H1 (cell line): ENCODE data around the gene SIPA1L3. TPM values are rescaled to one million over a fixed set of nuclear protein-coding genes. Genes with fewer than 3 reads are reported as not detected.

Source experiments
- CTCF ChIA-PET: fragments of 300-600 bp; sonication (Branson Sonifier 250); formaldehyde crosslinking; loops from one replicate; lab custom pipeline; 2021; ENCODE audit not compliant: partially characterized antibody; lab: Charles Lee
- POLR2A ChIA-PET: fragments of 300-600 bp; sonication (Branson Sonifier 250); formaldehyde crosslinking; loops from one replicate; lab custom pipeline; 2021; ENCODE audit warnings: inconsistent platforms; ENCODE audit not compliant: partially characterized antibody; lab: Charles Lee
- DNase-seq, 2 experiments: peaks; one replicate each; pipeline versions ENCODE4 v3.0.0 to v3.0.0-alpha.2; 2010 to 2022; ENCODE audit warnings: low spot score in 2 of 2, low read depth in 1 of 2, mixed read lengths in 1 of 2
- FAIRE-seq: peaks from 2 replicates; lab custom pipeline; 2011; peaks lifted over from hg19 to GRCh38; lab: Jason Lieb, UNC
- H2AFZ ChIP-seq: 2 replicates; pipeline ENCODE4 v1.8.1; 2012; ENCODE audit warnings: low read length, inconsistent platforms
- H2AK5ac ChIP-seq: 2 replicates; pipeline ENCODE4 v1.6.1; 2013; ENCODE audit warnings: low read depth, low read length
- H2BK120ac ChIP-seq: replicated peaks from 2 replicates; pipeline ENCODE3; 2013; ENCODE audit warnings: low read depth, low read length, inconsistent platforms
- H2BK12ac ChIP-seq: 2 replicates; pipeline ENCODE4 v1.6.1; 2013; ENCODE audit warnings: low read depth, low read length
- H2BK15ac ChIP-seq: 2 replicates; pipeline ENCODE4 v1.6.1; 2013; ENCODE audit warnings: low read length
- H2BK20ac ChIP-seq: 2 replicates; pipeline ENCODE4 v1.6.1; 2013; ENCODE audit warnings: low read length
- H2BK5ac ChIP-seq: 2 replicates; pipeline ENCODE4 v1.6.1; 2013; ENCODE audit warnings: low read depth, low read length
- H3K14ac ChIP-seq: 2 replicates; pipeline ENCODE4 v1.6.1; 2013; ENCODE audit warnings: inconsistent platforms; ENCODE audit not compliant: insufficient read length
- H3K18ac ChIP-seq: 2 replicates; pipeline ENCODE4 v1.6.1; 2013; ENCODE audit warnings: low read length; ENCODE audit errors: extremely low read depth
- H3K23ac ChIP-seq: 2 replicates; pipeline ENCODE4 v1.6.1; 2013; ENCODE audit warnings: inconsistent platforms; ENCODE audit not compliant: insufficient read length
- H3K23me2 ChIP-seq: 2 replicates; pipeline ENCODE4 v1.6.1; 2013; ENCODE audit warnings: low read depth, low read length
- H3K27ac ChIP-seq: 2 replicates; pipeline ENCODE4 v1.6.1; 2011; ENCODE audit warnings: low read depth, low read length, inconsistent platforms
- H3K27me3 ChIP-seq, 4 experiments: replicated peaks in 1 of 4; 1 replicate in 1 of 4; 2 replicates in 3 of 4; pipeline versions ENCODE4 v1.6.1 to v1.8.1; 2011 to 2013; ENCODE audit warnings: low read length in 3 of 4, mild to moderate bottlenecking in 3 of 4, inconsistent platforms in 2 of 4, mixed read lengths in 2 of 4, moderate library complexity in 1 of 4; ENCODE audit not compliant: control insufficient read depth in 3 of 4, insufficient read depth in 3 of 4; ENCODE audit errors: extremely low read depth in 1 of 4
- H3K36me3 ChIP-seq, 4 experiments: 2 replicates each; pipeline versions ENCODE4 v1.6.1 to v1.8.1; 2011 to 2013; ENCODE audit warnings: mild to moderate bottlenecking in 4 of 4, low read length in 3 of 4, moderate library complexity in 2 of 4, control low read depth in 1 of 4, inconsistent platforms in 1 of 4; ENCODE audit not compliant: insufficient read depth in 4 of 4, control insufficient read depth in 2 of 4
- H3K4ac ChIP-seq: replicated peaks from 2 replicates; pipeline ENCODE3; 2013; ENCODE audit warnings: low read length, low read depth, mixed read lengths, inconsistent platforms; ENCODE audit not compliant: insufficient read length
- H3K4me1 ChIP-seq, 4 experiments: replicated peaks in 1 of 4; 1 replicate in 1 of 4; 2 replicates in 3 of 4; pipeline versions ENCODE4 v1.6.1 to v1.8.1; 2011 to 2013; ENCODE audit warnings: low read length in 3 of 4, inconsistent platforms in 2 of 4, mixed read lengths in 1 of 4; ENCODE audit not compliant: insufficient read depth in 4 of 4, control insufficient read depth in 3 of 4
- H3K4me2 ChIP-seq, 2 experiments: 2 replicates each; pipeline versions ENCODE4 v1.6.1 to v1.8.1; 2011 to 2013; ENCODE audit warnings: low read depth in 2 of 2, low read length in 2 of 2, control low read depth in 1 of 2, inconsistent platforms in 1 of 2, mild to moderate bottlenecking in 1 of 2; ENCODE audit not compliant: insufficient read depth in 1 of 2
- H3K4me3 ChIP-seq, 4 experiments: fragments of 200-600, 300-600 bp in 1 of 4; sonication (generic), shearing (Covaris generic), sonication (Bioruptor Twin) in 1 of 4; 2 replicates each; pipeline versions ENCODE4 v1.5.1 to v1.8.1; 2011 to 2016; ENCODE audit warnings: low read length in 4 of 4, low read depth in 3 of 4, control low read depth in 2 of 4, inconsistent platforms in 2 of 4, mild to moderate bottlenecking in 2 of 4, mixed read lengths in 1 of 4, moderate library complexity in 1 of 4; ENCODE audit not compliant: insufficient read depth in 2 of 4; ENCODE audit errors: extremely low read depth in 1 of 4
- H3K56ac ChIP-seq: replicated peaks from 2 replicates; pipeline ENCODE3; 2013; ENCODE audit warnings: low read depth, mild to moderate bottlenecking, mixed read lengths, low read length, inconsistent platforms; ENCODE audit not compliant: insufficient read length
- H3K79me1 ChIP-seq: 2 replicates; pipeline ENCODE4 v1.6.1; 2013; ENCODE audit warnings: low read depth, low read length, control low read depth
- H3K79me2 ChIP-seq, 2 experiments: 2 replicates each; pipeline versions ENCODE4 v1.6.1 to v1.8.1; 2012 to 2013; ENCODE audit warnings: low read length in 2 of 2, mild to moderate bottlenecking in 2 of 2, inconsistent platforms in 1 of 2; ENCODE audit not compliant: insufficient read depth in 2 of 2, control insufficient read depth in 1 of 2
- H3K9ac ChIP-seq, 4 experiments: replicated peaks in 1 of 4; 1 replicate in 1 of 4; 2 replicates in 3 of 4; pipeline versions ENCODE4 v1.6.1 to v1.8.1; 2011 to 2013; ENCODE audit warnings: low read depth in 3 of 4, low read length in 3 of 4, control low read depth in 2 of 4, mild to moderate bottlenecking in 2 of 4, moderate library complexity in 2 of 4, inconsistent platforms in 1 of 4; ENCODE audit errors: extremely low read depth in 1 of 4
- H3K9me3 ChIP-seq, 2 experiments: 2 replicates each; pipeline versions ENCODE4 v1.6.1 to v1.8.1; 2012 to 2013; ENCODE audit warnings: mild to moderate bottlenecking in 2 of 2, moderate library complexity in 2 of 2, control low read depth in 1 of 2, inconsistent platforms in 1 of 2, low read depth in 1 of 2, low read length in 1 of 2, mixed read lengths in 1 of 2; ENCODE audit not compliant: insufficient read depth in 2 of 2
- H4K20me1 ChIP-seq, 2 experiments: replicated peaks in 1 of 2; 2 replicates each; pipeline versions ENCODE3 to v1.8.1; 2011 to 2013; ENCODE audit warnings: inconsistent platforms in 2 of 2, low read length in 2 of 2, mild to moderate bottlenecking in 1 of 2; ENCODE audit not compliant: insufficient read depth in 2 of 2, control insufficient read depth in 1 of 2
- H4K5ac ChIP-seq: 2 replicates; pipeline ENCODE4 v1.6.1; 2013; ENCODE audit warnings: low read length, low read depth, mixed read lengths, inconsistent platforms; ENCODE audit not compliant: insufficient read length
- H4K8ac ChIP-seq: 2 replicates; pipeline ENCODE4 v1.8.0; 2013; ENCODE audit warnings: mild to moderate bottlenecking, moderate library complexity, low read length, inconsistent platforms; ENCODE audit not compliant: insufficient read depth; ENCODE audit errors: extremely low read depth
- H4K91ac ChIP-seq: replicated peaks from 2 replicates; pipeline ENCODE3; 2013; ENCODE audit warnings: low read length, mixed read lengths, inconsistent platforms; ENCODE audit not compliant: insufficient read length
- CBX5 ChIP-seq: fragments of 300-800, 300-1000 bp; sonication (generic); IDR thresholded peaks from 2 replicates; pipeline ENCODE4 v1.7.1; 2016; ENCODE audit warnings: antibody characterized with exemption, low read length, low read depth
- HDAC6 ChIP-seq: IDR thresholded peaks from one replicate; pipeline ENCODE4 v1.7.1; 2012; ENCODE audit warnings: low read depth, mild to moderate bottlenecking, inconsistent platforms, low read length, moderate library complexity
- JUND ChIP-seq: IDR thresholded peaks from 2 replicates; pipeline ENCODE4 v1.6.1; 2011; ENCODE audit warnings: mild to moderate bottlenecking, improper control_type of control experiment, low read length
- NANOG ChIP-seq: IDR thresholded peaks from 2 replicates; pipeline ENCODE4 v1.6.1; 2011; ENCODE audit warnings: low read length, low read depth, mild to moderate bottlenecking, inconsistent platforms; ENCODE audit not compliant: insufficient read depth, poor library complexity, severe bottlenecking
- RBBP5 ChIP-seq: IDR thresholded peaks from 2 replicates; pipeline ENCODE4 v1.7.1; 2012; ENCODE audit warnings: low read depth, mild to moderate bottlenecking, inconsistent platforms, low read length, moderate library complexity, borderline replicate concordance
- WGBS, 2 experiments: shearing (Covaris generic) in 1 of 2; methylation state at CpG; one replicate each; pipeline versions ENCODE4 v1.1.6 to v1.1.7; 2013 to 2015; ENCODE audit warnings: low lambda C conversion rate in 2 of 2, mixed read lengths in 2 of 2, inconsistent platforms in 1 of 2, low coverage in 1 of 2, missing lambda C conversion rate in 1 of 2; ENCODE audit not compliant: insufficient replicate concordance in 2 of 2, insufficient coverage in 1 of 2, insufficient read length in 1 of 2; ENCODE audit errors: extremely low coverage in 1 of 2, missing lambda C conversion rate in 1 of 2; 5-methylcytosine and 5-hydroxymethylcytosine counted together
- polyA plus RNA-seq, 7 experiments: library from polyadenylated mRNA; depleted of rRNA in 3 of 7; stranded (reverse) in 5 of 7; unstranded in 2 of 7; fragments of >200 nt in 5 of 7; fragments of 200-250 nt in 2 of 7; gene quantifications; 1 replicate in 5 of 7; 2 replicates in 1 of 7; 4 replicates in 1 of 7; pipeline versions ENCODE4 v1.2.1 to v1.2.3, GENCODE V29; 2011 to 2013; ENCODE audit warnings: missing spikeins in 2 of 7, mixed read lengths in 2 of 7
- total RNA-seq: library from RNA; stranded (reverse); fragmentation: NEBNext Ultra II Directional; extraction: Animal tissue kit (Norgen Biotek cat#: 25700); gene quantifications from 2 replicates; pipeline ENCODE4 v1.2.1, GENCODE V29; 2021
- TF ChIP-seq, protein P1 (sequence below), 3 experiments: IDR thresholded peaks; 1 replicate in 2 of 3; 2 replicates in 1 of 3; pipeline versions ENCODE4 v1.5.1 to v1.6.1; 2011; ENCODE audit warnings: low read length in 3 of 3, mild to moderate bottlenecking in 3 of 3, inconsistent platforms in 2 of 3, low read depth in 1 of 3, moderate library complexity in 1 of 3; ENCODE audit not compliant: insufficient read depth in 1 of 3; ENCODE audit errors: control extremely low read depth in 1 of 3
- TF ChIP-seq, protein P2 (sequence below): IDR thresholded peaks from 2 replicates; pipeline ENCODE4 v1.6.1; 2012; ENCODE audit warnings: low read length, inconsistent platforms

The SIPA1L3 gene
- total and polyA plus RNA-seq, 2 of the 8 experiments (the other 6 are each of a cell fraction or from before 2014, with no cell fraction given): 15.0 to 54.9 TPM

DNA sequence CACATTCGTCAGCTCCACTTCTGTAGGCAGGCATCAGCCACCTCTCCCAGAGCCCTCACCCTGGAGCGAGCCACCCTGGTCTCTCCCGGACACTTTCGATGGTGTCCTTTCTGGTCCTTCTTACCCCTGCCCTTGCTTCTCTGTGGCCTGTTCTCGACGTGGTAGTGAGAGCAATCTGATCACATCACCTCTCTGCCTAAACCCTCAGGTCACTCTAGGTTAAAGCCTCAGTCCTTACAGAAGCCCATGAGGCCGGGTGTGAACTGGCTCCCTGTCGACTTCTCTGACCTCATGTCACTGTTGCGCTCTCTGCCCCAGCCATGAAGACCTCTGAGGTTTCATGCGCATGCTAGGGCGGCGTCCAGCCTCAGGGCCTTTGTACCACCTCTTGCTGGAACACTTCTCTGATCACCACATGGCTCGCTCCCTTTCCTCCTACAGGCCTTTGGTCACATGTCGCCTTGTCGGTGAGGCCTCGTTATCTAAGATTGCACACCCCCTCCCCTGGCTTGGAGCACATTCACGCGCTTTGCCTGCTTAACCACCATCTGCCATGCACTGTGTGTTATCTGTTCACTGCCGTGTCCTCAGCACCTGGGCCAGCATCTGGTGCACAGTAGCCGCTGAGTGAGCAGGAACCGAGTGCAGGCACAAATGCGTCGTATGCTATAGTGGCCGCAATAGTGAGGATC is 215.5 kb downstream of the SIPA1L3 start:
- H3K14ac ChIP-seq: no peak overlapping the region
- FAIRE-seq (no peak), DNase-seq (no peak)
- peaks cover 4 to 18% of the 10 kb centered on the region in 2 experiments for H3K9me3 ChIP-seq
- H3K4me2 ChIP-seq: no peak overlapping the region
- peaks cover 2% of the 10 kb centered on the region; the same call in 1 of the 2 replicates for H3K79me1 ChIP-seq
- H4K5ac ChIP-seq: no peak overlapping the region
- peaks cover 7 to 33% (median 14%) of the 10 kb centered on the region in 4 experiments; a peak in 7 of 8 replicates for H3K36me3 ChIP-seq
- no peak overlapping the region for H3K4me3 ChIP-seq
- H2BK5ac ChIP-seq: no peak overlapping the region; the same call in 1 of the 2 replicates
- no peak overlapping the region for H3K23ac ChIP-seq
- WGBS, 2 experiments: 93% methylated on average over 24 of the region's 24 CpGs; no CpG with 5 or more reads in 1 of the 2 experiments
- no peaks in the 10 kb centered on the region for H3K23me2 ChIP-seq
- H3K27me3 ChIP-seq: no peaks in the 10 kb centered on the region
- no peaks in the 10 kb centered on the region for H4K20me1 ChIP-seq
- no peak overlapping the region for H2BK20ac ChIP-seq
- H2BK12ac ChIP-seq: no peak overlapping the region
- ChIA-PET CTCF (interaction anchor here (1.5 kb wide), 1 partner anchor 19 kb away, joined by 4 read pairs; no protein-coding TSS in a partner anchor), POLR2A (no interaction called here)
- no peak overlapping the region for H4K91ac ChIP-seq
- H2AK5ac ChIP-seq: no peak overlapping the region
- no peak overlapping the region for H3K27ac ChIP-seq
- no peak overlapping the region for H2BK120ac ChIP-seq
- no peak overlapping the region for H4K8ac ChIP-seq
- no peaks in the 10 kb centered on the region for H3K79me2 ChIP-seq
- no peak overlapping the region for H2AFZ ChIP-seq
- H3K9ac ChIP-seq: no peak overlapping the region
- no peak overlapping the region for H3K4ac ChIP-seq
- no peak overlapping the region for H3K56ac ChIP-seq
- no peak overlapping the region for H2BK15ac ChIP-seq
- H3K4me1 ChIP-seq: no peaks in the 10 kb centered on the region
- no peak overlapping the region for H3K18ac ChIP-seq
- TF ChIP-seq CBX5 (no peak), RBBP5 (no peak), NANOG (no peak), JUND (no peak), HDAC6 (no peak)
- TF ChIP-seq, protein P1, sequence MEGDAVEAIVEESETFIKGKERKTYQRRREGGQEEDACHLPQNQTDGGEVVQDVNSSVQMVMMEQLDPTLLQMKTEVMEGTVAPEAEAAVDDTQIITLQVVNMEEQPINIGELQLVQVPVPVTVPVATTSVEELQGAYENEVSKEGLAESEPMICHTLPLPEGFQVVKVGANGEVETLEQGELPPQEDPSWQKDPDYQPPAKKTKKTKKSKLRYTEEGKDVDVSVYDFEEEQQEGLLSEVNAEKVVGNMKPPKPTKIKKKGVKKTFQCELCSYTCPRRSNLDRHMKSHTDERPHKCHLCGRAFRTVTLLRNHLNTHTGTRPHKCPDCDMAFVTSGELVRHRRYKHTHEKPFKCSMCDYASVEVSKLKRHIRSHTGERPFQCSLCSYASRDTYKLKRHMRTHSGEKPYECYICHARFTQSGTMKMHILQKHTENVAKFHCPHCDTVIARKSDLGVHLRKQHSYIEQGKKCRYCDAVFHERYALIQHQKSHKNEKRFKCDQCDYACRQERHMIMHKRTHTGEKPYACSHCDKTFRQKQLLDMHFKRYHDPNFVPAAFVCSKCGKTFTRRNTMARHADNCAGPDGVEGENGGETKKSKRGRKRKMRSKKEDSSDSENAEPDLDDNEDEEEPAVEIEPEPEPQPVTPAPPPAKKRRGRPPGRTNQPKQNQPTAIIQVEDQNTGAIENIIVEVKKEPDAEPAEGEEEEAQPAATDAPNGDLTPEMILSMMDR (IDR thresholded peaks at IDR 0.05; ENCODE audit: control extremely low read depth in 1 of 3, insufficient read depth in 1 of 3, low read depth in 1 of 3, low read length in 3 of 3): no peak
- TF ChIP-seq, protein P2, sequence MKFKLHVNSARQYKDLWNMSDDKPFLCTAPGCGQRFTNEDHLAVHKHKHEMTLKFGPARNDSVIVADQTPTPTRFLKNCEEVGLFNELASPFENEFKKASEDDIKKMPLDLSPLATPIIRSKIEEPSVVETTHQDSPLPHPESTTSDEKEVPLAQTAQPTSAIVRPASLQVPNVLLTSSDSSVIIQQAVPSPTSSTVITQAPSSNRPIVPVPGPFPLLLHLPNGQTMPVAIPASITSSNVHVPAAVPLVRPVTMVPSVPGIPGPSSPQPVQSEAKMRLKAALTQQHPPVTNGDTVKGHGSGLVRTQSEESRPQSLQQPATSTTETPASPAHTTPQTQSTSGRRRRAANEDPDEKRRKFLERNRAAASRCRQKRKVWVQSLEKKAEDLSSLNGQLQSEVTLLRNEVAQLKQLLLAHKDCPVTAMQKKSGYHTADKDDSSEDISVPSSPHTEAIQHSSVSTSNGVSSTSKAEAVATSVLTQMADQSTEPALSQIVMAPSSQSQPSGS: no peak
